ENCODE data around the gene OR4F6.
"Not testable (repeated sequence)": the region's sequence is repeated elsewhere in the genome, so short reads cannot be mapped to it uniquely, and the experiment has no call there.

- not testable (repeated sequence) for TF ChIP-seq CTCF (IDR thresholded peaks at IDR 0.05); EZH2 (IDR thresholded peaks at IDR 0.05; ENCODE audit: borderline replicate concordance, insufficient read depth, low read depth, low read length, poor library complexity, severe bottlenecking)
Observed at GRCh38 chr15:101764669-101765339, 38.5 kb upstream of the OR4F6 start.

Data from B cell (primary cell).